ENCODE results near the gene EMC8. TPM values are rescaled to one million over a fixed set of nuclear protein-coding genes. Genes with fewer than 3 reads are reported as not detected.

Gene EMC8
- total and polyA plus RNA-seq, 10 of the 15 experiments (the other 5 are each of a cell fraction or from before 2014, with no cell fraction given): 7.8 to 62.0 (median 33.5) TPM

- ChIA-PET CTCF (interaction anchor here (0.7 to 1.0 kb wide), 2 partner anchors 11 to 27 kb away, joined by 3 to 4 read pairs; no protein-coding TSS in a partner anchor), RAD21 (ENCODE audit: unreplicated experiment) (interaction anchor here (0.5 to 0.6 kb wide), 2 partner anchors 171 to 430 kb away, joined by 3 read pairs; no protein-coding TSS in a partner anchor), SMC1A (ENCODE audit: uncharacterized antibody, unreplicated experiment) (no interaction called here), POLR2A (interaction anchor here (0.6 kb wide), 3 partner anchors 9 to 751 kb away, joined by 3 to 5 read pairs (median 4); no protein-coding TSS in a partner anchor)
- Histone ChIP-seq H3K4me2 (ENCODE audit: control insufficient read depth, insufficient read depth) (no peak overlapping the region), H3K9me3 (replicated peaks; ENCODE audit: control insufficient read depth, insufficient read depth, low read length) (no peaks in the 10 kb centered on the region; the same call in 2 of the 3 replicates), H2AFZ (ENCODE audit: control insufficient read depth, low read depth, low read length) (no peak overlapping the region), H3K9ac (ENCODE audit: control insufficient read depth, insufficient read depth, low read length) (no peak overlapping the region), H3K4me1 (ENCODE audit: control insufficient read depth, insufficient read depth, low read length) (no peaks in the 10 kb centered on the region; the same call in 1 of the 2 replicates), H4K20me1 (ENCODE audit: control insufficient read depth, insufficient read depth) (no peaks in the 10 kb centered on the region; the same call in 1 of the 2 replicates), H3K27ac (ENCODE audit: control insufficient read depth, insufficient read depth) (no peak overlapping the region), H3K4me3 (no peak overlapping the region), H3K27me3 (replicated peaks in 1 of 2; ENCODE audit: control insufficient read depth in 2 of 2, insufficient read depth in 2 of 2, low read length in 1 of 2) (no peaks in the 10 kb centered on the region; a peak in 2 of 4 replicates), H3K79me2 (ENCODE audit: control insufficient read depth, insufficient read depth, low read length) (no peaks in the 10 kb centered on the region), H3K36me3 (ENCODE audit: control insufficient read depth in 2 of 2, insufficient read depth in 2 of 2, low read length in 1 of 2) (no peaks in the 10 kb centered on the region)
- intact Hi-C loops (cut with micrococcal nuclease; ENCODE audit: unreplicated experiment): no loop called here
- in situ Hi-C loops (cut with MboI): no loop called here
- BruUV-seq (replicated peaks): no TSS peak
- 68% methylated on average over 16 of the region's 16 CpGs for WGBS (ENCODE audit: insufficient coverage, insufficient replicate concordance, low lambda C conversion rate, missing lambda C conversion rate)
- no peak for FAIRE-seq
- no peak for ATAC-seq
- TF ChIP-seq SP1 (IDR thresholded peaks at IDR 0.05; ENCODE audit: low read depth, low read length) (no peak), NR2C1 (IDR thresholded peaks at IDR 0.05) (no peak), PBX3 (IDR thresholded peaks at IDR 0.05; ENCODE audit: insufficient replicate concordance, low read depth, low read length) (no peak), EP300 (IDR thresholded peaks at IDR 0.05; ENCODE audit: borderline replicate concordance in 1 of 2, control insufficient read depth in 1 of 2, low read depth in 2 of 2, low read length in 2 of 2) (no peak), IKZF2 (IDR thresholded peaks at IDR 0.05) (no peak), CEBPZ (IDR thresholded peaks at IDR 0.05; ENCODE audit: low read depth, low read length) (no peak), CBX5 (IDR thresholded peaks at IDR 0.05; ENCODE audit: low read depth) (no peak)
- DNase-seq (ENCODE audit: low read depth, low spot score): no peak
Measured at GRCh38 chr16:85729452-85730185, 69.7 kb downstream of the EMC8 start.

All from GM12878 (cell line).